GM06990 (cell line): ENCODE results near the gene MITF.
"Not testable (repeated sequence)": the region's sequence is repeated elsewhere in the genome, so short reads cannot be mapped to it uniquely, and the experiment has no call there.

Experiments used
- DNase-seq: peaks from one replicate; pipeline ENCODE4 v3.0.0-alpha.2; 2011; ENCODE audit not compliant: insufficient read length; ENCODE audit errors: extremely low read depth
- H3K27me3 ChIP-seq: replicated peaks from 2 replicates; pipeline ENCODE4 v1.6.0; 2011; ENCODE audit warnings: low read length; ENCODE audit not compliant: control insufficient read depth, insufficient read depth
- H3K36me3 ChIP-seq: 2 replicates; pipeline ENCODE4 v1.5.1; 2011; ENCODE audit warnings: low read length; ENCODE audit not compliant: control insufficient read depth, insufficient read depth
- H3K4me3 ChIP-seq: replicated peaks from 2 replicates; pipeline ENCODE4 v1.5.1; 2011; ENCODE audit warnings: low read depth, mild to moderate bottlenecking, control low read depth, low read length
- CTCF ChIP-seq: IDR thresholded peaks from 2 replicates; pipeline ENCODE4 v1.5.1; 2011; ENCODE audit warnings: low read length, control low read depth, mild to moderate bottlenecking, inconsistent platforms; ENCODE audit not compliant: insufficient read depth, poor library complexity, severe bottlenecking

The MITF gene

GRCh38 chr3:69791919-69792399, 52.7 kb downstream of the MITF start:
- Histone ChIP-seq H3K36me3 (no peaks in the 10 kb centered on the region), H3K27me3 (no peaks in the 10 kb centered on the region), H3K4me3 (no peak overlapping the region)
- TF ChIP-seq CTCF, result peak; percentile 3
- DNase-seq, result no peak

- H3K36me3 ChIP-seq, H3K4me3 ChIP-seq, DNase-seq, H3K27me3 ChIP-seq: not testable (repeated sequence)
These were observed 56.9 kb downstream of the MITF start for GRCh38 chr3:69796126-69796525.

GRCh38 chr3:69803681-69804270, 64.5 kb downstream of the MITF start:
- Histone ChIP-seq H3K27me3 (no peaks in the 10 kb centered on the region), H3K4me3 (no peak overlapping the region), H3K36me3 (no peaks in the 10 kb centered on the region)
- no peak for DNase-seq
- no peak for TF ChIP-seq CTCF

- no peak for DNase-seq
- no peak for TF ChIP-seq CTCF
- H3K36me3 ChIP-seq, result no peaks in the 10 kb centered on the region
- no peak overlapping the region for H3K4me3 ChIP-seq
- no peaks in the 10 kb centered on the region for H3K27me3 ChIP-seq
These were observed 66.2 kb downstream of the MITF start for GRCh38 chr3:69805491-69805890.

- H3K4me3 ChIP-seq, result no peak overlapping the region
- DNase-seq, result no peak
- H3K36me3 ChIP-seq, result no peaks in the 10 kb centered on the region
- no peaks in the 10 kb centered on the region for H3K27me3 ChIP-seq
- no peak for TF ChIP-seq CTCF
These were observed 67.6 kb downstream of the MITF start for GRCh38 chr3:69806735-69807438.

- Histone ChIP-seq H3K36me3 (no peaks in the 10 kb centered on the region), H3K4me3 (no peak overlapping the region), H3K27me3 (no peaks in the 10 kb centered on the region)
- no peak for TF ChIP-seq CTCF
- no peak for DNase-seq
These were observed 68.4 kb downstream of the MITF start for GRCh38 chr3:69807674-69808073.
